ENCODE data around the gene TRIOBP.

Gene TRIOBP

GRCh38 chr22:37669586-37669985 is 27.3 kb upstream of the TRIOBP start:
- DNase-seq (ENCODE audit: low read depth in 2 of 2), result no peak

GRCh38 chr22:37672206-37672919 is 24.5 kb upstream of the TRIOBP start:
- no peak for DNase-seq (ENCODE audit: low read depth in 2 of 2)

GRCh38 chr22:37672920-37673455 is 23.9 kb upstream of the TRIOBP start:
- DNase-seq (ENCODE audit: low read depth in 2 of 2), result no peak

- DNase-seq (ENCODE audit: low read depth in 2 of 2), result no peak
These were observed 22.6 kb upstream of the TRIOBP start for GRCh38 chr22:37674248-37674647.

- DNase-seq (ENCODE audit: low read depth in 2 of 2), result peak; percentile 55 to 75
These were observed 21.6 kb upstream of the TRIOBP start, which contains the start of gene LGALS1 for GRCh38 chr22:37674951-37675929. TSS of gene LGALS1 (plus strand) at chr22:37675636. CDS start at chr22:37675703, 67 bp downstream.

- DNase-seq (ENCODE audit: low read depth in 2 of 2), result no peak
These were observed 20.7 kb upstream of the TRIOBP start for GRCh38 chr22:37675930-37676735.

- peak; percentile 90 to 91 for DNase-seq (ENCODE audit: low read depth in 2 of 2)
These were observed 19.9 kb upstream of the TRIOBP start for GRCh38 chr22:37676736-37677492.

GRCh38 chr22:37677493-37677974 is 19.3 kb upstream of the TRIOBP start:
- DNase-seq (ENCODE audit: low read depth in 2 of 2), result no peak

GRCh38 chr22:37678372-37678771 is 18.5 kb upstream of the TRIOBP start:
- DNase-seq (ENCODE audit: low read depth in 2 of 2), result no peak

GRCh38 chr22:37679670-37680069 is 17.2 kb upstream of the TRIOBP start:
- no peak for DNase-seq (ENCODE audit: low read depth in 2 of 2)

- no peak for DNase-seq (ENCODE audit: low read depth in 2 of 2)
These were observed 16.5 kb upstream of the TRIOBP start for GRCh38 chr22:37680191-37680851.

- no peak for DNase-seq (ENCODE audit: low read depth in 2 of 2)
These were observed 15.8 kb upstream of the TRIOBP start for GRCh38 chr22:37681001-37681424.

GRCh38 chr22:37681556-37682049 is 15.2 kb upstream of the TRIOBP start:
- peak; percentile 62 to 71 for DNase-seq (ENCODE audit: low read depth in 2 of 2)

- no peak for DNase-seq (ENCODE audit: low read depth in 2 of 2)
These were observed 11.8 kb upstream of the TRIOBP start for GRCh38 chr22:37684803-37685615.

- DNase-seq (ENCODE audit: low read depth in 2 of 2), result peak; percentile 60 to 74
These were observed 10.6 kb upstream of the TRIOBP start, which contains the start of gene NOL12 for GRCh38 chr22:37686002-37686982. TSS of gene NOL12 (plus strand) at chr22:37686343. CDS start at chr22:37686393, 50 bp downstream.

GRCh38 chr22:37690407-37690806 is 6.4 kb upstream of the TRIOBP start:
- DNase-seq (ENCODE audit: low read depth in 2 of 2), result no peak

- DNase-seq (ENCODE audit: low read depth in 2 of 2), result no peak
These were observed 5.8 kb upstream of the TRIOBP start for GRCh38 chr22:37690901-37691504.
